HTERT RPE-1 (cell line): ENCODE measurements around the gene SLC4A2.
"Not testable (repeated sequence)": the region's sequence is repeated elsewhere in the genome, so short reads cannot be mapped to it uniquely, and the experiment has no call there.

ENCODE experiments used
- in situ Hi-C: fragments of 300-500 bp; cut with MboI; formaldehyde crosslinking; loops from 4 replicates; pipeline ENCODE4 v1.14.3; 2020; ENCODE audit warnings: low sequenced_read_pairs

Gene SLC4A2

GRCh38 chr7:151040616-151041375 lies 18.6 kb upstream of the SLC4A2 start:
- in situ Hi-C loops, result no loop called here

DNA sequence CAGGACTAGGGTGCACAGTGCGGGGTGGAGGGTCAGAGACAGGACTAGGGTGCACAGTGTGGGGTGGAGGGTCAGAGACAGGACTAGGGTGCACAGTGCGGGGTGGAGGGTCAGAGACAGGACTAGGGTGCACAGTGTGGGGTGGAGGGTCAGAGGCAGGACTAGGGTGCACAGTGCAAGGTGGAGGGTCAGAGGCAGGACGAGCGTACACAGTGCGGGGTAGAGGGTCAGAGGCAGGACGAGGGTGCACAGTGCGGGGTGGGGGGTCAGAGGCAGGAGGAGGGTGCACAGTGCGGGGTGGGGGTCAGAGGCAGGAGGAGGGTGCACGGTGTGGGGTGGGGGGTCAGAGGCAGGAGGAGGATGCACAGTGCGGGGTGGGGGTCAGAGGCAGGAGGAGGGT lies 15.9 kb upstream of the SLC4A2 start:
- in situ Hi-C loops, result not testable (repeated sequence)

GRCh38 chr7:151043959-151044358 lies 15.4 kb upstream of the SLC4A2 start:
- in situ Hi-C loops, result no loop called here

GRCh38 chr7:151045262-151045661 lies 14.1 kb upstream of the SLC4A2 start:
- in situ Hi-C loops, result no loop called here

GRCh38 chr7:151045967-151046366 lies 13.4 kb upstream of the SLC4A2 start:
- in situ Hi-C loops, result no loop called here

GRCh38 chr7:151046603-151047573 lies 12.5 kb upstream of the SLC4A2 start:
- in situ Hi-C loops, result no loop called here

DNA sequence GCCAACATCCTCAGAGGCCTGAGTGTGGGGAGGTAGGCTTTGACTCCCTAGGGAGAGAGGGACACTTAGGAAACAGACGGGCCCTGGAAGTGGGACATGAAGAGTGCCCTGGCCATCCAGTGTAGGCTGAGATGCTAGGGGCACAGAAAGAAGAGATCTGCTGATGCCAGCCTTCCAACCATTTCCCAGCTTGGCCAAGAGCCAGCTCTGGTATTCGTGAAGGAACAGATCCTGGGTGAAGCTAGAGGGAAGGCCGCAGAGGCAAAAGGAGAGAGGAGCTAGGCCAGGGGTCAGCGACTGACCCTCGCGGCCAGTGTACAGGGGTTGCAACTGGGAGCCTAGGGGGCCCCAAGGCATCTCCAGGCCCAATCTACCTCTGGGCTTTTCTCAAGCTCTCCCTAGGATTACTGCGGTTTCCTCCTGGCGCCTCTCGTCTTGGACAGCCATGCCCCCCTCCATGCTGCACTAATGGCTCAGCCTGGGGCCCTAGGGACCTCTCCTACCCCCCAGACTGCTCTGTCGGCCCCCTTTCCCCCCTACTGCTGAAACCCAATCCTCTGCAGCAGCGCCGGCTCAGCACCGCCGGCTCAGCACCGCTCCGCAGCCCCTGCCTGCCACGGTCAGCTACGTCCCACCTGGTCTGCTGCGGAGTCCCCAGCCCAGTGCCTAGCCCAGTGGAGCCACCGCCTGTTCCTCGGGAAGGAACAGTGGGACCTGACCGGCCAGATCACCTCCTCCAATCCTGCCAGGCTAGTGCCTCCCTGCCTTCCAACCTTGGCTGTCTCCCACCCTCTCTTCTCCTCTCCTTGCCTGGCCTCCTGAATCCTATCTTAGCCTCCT lies 11.2 kb upstream of the SLC4A2 start, which contains the start of gene ASIC3:
TSS of gene ASIC3 (plus strand) at position 556 of the 840 bp plus-strand sequence. CDS start 355 bp downstream, outside the sequence.
- in situ Hi-C loops, result no loop called here

- in situ Hi-C loops, result no loop called here
Measured at GRCh38 chr7:151048911-151049463, 10.4 kb upstream of the SLC4A2 start.

DNA sequence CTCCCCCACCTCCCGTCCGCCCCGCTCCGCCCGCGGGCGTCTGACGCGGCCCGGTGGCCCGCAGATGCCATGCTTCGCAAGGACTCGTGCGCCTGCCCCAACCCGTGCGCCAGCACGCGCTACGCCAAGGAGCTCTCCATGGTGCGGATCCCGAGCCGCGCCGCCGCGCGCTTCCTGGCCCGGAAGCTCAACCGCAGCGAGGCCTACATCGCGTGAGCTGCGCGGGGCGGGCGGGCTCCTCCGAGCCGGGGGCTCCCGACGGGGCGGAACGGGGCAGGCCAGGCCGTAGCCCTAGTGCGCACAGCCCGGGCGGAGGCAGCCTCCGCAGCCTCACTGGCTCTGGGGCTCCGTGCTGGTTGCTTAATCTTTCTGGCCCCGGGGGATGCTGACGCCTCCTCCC lies 8.3 kb upstream of the SLC4A2 start:
- in situ Hi-C loops, result no loop called here

DNA sequence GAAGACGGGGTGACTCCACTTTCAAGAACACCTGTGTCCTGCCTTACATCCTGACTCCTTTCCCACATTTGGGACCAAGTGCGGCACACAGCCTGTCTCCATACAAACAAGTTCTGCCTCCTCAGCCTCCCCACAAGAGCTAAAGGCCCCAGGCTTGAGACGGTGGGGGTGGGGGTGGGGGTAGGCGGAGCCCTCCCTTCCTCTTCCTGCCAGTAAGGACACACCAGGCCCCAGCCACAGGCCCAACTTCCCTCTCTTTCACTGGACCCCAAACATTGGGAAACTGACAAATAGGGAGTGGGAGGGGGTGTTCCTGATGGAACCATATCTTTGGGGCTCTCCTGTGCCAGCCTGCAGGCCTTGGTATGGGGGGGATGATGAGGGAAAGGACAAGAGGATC lies 6.3 kb upstream of the SLC4A2 start:
- in situ Hi-C loops, result no loop called here

DNA sequence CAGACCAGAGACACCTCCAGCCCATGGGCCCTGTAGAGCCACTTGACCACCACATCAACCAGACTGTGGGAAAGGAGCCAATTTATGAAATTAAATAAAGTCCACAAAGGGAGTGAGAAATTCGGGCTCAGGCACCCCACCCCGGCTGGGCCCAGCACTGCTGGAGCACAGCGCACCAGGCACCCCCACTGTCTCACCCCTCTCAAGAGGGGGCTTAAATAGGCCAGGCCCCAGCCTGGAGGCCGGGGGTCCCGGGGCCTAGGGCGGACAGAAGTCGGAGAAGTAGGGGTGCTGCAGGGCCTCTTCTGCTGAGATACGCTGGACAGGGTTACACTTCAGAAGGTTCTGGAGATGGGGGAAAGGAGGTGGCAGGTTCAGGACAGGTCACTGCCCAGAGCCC lies 5.6 kb upstream of the SLC4A2 start:
- in situ Hi-C loops, result no loop called here

DNA sequence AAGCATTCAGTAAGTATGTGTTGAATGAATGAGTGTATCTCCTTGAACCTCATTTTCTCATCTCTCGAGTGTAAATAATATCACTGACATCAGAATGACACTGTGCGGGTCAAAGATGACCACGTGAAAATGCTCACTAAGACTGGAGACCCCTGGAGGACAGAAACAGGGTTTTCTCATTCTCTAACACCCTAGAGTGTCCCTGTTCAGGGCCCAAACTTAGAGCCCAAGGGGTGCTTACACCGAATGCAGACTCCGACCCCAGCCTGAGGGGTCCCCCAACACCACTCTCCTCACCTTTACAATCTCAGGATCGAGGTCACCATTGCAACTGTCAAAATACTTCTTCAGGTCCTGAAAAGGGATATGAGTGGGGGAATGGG lies 3.1 kb upstream of the SLC4A2 start:
- in situ Hi-C loops, result no loop called here

- in situ Hi-C loops, result no loop called here
Measured at GRCh38 chr7:151056666-151057505, 2.5 kb upstream of the SLC4A2 start.

DNA sequence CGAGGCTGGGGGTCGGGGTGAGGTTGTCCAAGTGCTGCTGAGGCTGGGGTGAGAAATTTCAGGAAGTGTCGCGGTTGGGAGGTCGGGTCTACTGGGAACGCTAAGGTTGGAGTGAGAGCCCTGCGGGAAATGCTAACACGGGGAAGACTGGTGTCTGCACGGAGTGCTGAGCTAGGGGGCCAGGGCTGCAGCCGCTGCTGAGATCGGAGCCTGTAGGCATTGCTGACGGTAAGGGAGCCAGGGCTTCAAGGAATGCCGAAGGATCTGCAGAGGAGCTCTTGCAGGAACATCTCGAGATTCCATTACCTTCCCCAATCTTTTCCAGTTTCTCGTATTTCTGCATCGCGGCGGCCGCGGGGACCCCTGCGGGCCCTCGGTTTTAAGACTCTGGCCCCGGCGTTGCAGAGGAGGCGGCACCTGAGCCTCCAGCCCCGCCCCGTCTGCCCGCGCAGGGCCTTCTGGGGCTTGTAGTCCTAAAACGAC lies 1.8 kb upstream of the SLC4A2 start, which contains the start of gene CDK5:
TSS of gene CDK5 (minus strand) at position 392 of the 483 bp plus-strand sequence. CDS start at position 343, 49 bp downstream.
- in situ Hi-C loops, result no loop called here

DNA sequence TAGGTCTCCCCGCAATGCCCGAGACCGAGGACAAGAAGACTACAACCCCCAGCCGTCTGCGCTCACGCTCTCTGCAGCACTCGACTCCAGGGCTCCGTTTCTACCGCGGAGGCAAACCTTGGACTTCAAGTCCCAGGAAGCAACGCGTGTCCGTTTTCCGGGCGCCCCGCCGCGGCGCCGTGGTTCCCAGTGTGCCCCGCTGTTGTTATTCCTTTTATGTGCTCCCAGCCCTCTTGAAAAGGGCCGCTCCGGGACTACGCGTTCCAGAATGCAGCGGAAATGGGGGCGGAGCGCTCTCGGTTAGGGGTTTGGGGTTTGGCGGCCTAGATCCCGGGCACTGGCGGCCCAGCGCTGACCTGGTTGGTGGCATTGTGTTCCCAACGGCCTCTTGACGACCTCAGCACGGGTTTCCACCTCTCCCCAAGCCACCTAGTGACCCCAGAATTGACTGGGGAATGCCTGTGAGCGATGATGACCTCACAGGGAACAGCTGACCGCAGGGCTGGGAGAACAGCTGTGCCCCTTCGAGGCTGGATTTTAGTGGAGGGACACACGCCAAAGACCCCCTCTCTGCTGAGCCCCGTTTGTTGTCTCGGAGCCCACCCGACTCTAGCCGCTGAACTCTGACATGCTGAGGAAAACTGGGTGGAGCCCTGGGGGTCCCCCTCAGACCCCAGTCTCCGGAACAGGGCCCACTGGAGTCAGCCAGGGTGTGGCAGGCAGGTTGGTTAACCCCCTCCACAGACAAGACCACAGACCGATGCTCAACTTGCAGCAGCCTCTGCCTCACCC lies 1.2 kb upstream of the SLC4A2 start:
- in situ Hi-C loops, result no loop called here

- in situ Hi-C loops, result no loop called here
Measured at GRCh38 chr7:151058781-151059366, 515 bp upstream of the SLC4A2 start.

DNA sequence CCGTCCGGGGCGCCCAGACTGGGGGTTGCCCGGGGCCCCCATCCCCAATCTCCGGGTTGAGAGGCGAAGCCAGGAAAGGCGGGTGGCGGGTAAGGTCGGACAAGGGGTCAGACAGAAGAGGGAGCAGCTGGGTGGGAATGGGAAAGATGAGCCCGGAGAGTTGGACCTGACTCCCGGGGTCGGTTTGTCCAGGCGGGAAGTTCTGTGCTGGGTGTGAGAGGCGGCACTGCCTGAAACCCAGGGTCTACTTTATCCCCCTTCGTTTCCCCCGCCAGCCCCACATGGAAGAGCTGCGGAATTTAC lies 675 bp downstream of the SLC4A2 start:
- in situ Hi-C loops, result no loop called here

- in situ Hi-C loops, result no loop called here
Measured at GRCh38 chr7:151060416-151061212, 1.2 kb downstream of the SLC4A2 start.
